GM19468 (cell line): Measurements from ENCODE around the gene ATP6V0A1.
"Not testable (repeated sequence)": the region's sequence is repeated elsewhere in the genome, so short reads cannot be mapped to it uniquely, and the experiment has no call there.

Source experiments
- ATAC-seq: cut with Tn5 transposase; IDR thresholded peaks from one replicate; pipeline ENCODE4 v1.9.1; 2021; ENCODE audit warnings: mild to moderate bottlenecking, moderate library complexity, moderate number of reproducible peaks; ENCODE audit not compliant: unreplicated experiment; ENCODE audit errors: extremely low read depth

ATP6V0A1 gene

DNA sequence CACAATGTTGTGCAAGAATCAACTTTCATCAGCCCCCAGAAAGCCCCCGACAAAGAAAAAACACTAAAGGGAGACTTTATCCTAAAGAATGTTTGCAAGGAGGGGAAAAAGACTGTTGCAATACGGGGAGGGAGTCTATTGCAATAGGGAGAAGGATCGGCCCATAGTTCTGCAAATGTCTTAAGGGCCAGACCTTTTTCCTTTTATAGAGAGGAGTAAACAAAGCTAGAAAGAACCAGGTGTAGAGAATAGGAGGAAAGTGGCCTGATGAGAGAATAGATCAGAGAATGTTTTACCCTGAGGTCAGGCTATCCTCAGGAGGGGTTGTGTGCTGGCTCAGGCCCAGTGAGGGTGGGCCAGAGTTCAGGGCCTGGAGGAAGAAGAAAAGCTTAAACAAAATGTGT lies 26.9 kb upstream of the ATP6V0A1 start:
- ATAC-seq, result no peak

DNA sequence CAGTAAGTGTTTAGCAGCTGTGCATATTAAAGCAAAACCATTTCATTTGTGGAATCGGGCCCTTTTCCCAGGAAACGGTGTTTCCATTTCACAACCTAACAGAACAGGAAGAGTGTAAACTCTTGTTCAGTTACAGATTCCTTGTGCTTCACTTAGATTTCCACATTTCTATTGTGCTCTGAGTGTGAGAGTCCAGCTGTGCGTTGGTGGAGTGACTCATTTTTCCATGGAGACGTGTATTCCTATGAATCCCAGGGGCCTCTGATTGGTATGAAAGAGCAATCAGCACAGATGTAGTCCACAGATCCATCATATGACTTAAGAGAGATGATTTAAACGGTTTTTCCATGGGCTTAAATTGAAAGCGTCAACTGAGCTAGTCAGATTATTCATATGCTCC lies 22.3 kb upstream of the ATP6V0A1 start:
- ATAC-seq, result no peak

DNA sequence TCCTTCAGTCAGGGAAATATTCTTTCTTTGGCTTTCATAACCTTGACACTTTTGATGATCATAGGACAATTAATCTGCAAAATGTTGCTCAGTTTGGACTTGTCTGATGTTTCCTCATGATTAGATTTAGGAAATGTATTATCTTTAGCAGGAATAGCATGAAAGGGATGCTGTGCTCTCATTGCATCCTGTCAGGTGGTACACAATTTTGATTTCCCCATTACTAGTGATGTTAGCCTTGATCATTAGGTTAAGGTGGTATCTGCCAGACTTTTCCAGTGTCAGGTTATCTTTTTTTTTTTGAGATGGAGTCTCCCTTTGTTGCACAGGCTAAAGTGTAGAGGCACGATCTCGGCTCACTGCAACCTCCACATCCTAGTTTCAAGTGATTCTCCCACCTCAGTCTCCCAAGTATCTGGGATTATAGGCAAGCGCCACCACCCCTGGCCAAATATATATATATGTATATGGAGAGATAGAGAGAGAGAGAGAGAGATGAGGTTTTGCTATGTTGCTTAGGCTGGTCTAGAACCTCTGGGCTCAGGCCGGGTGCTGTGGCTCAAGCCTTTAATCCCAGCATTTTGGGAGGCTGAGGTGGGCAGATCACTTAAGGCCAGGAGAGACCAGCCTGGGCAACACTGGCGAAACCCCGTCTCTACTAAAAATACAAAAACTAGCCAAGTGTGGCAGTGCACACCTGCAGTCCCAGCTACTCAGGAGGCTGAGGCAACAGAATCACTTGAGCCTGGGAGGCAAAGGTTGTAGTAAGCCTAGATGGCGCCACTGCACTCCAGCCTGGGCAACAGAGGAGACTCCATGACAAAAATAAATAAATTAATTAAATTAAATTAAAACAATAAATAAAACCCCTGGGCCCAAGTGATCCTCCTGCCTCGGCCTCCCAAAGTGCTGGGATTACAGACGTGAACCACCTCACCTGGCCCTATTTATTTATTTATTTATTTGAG lies 19.8 kb upstream of the ATP6V0A1 start:
- ATAC-seq, result no peak

DNA sequence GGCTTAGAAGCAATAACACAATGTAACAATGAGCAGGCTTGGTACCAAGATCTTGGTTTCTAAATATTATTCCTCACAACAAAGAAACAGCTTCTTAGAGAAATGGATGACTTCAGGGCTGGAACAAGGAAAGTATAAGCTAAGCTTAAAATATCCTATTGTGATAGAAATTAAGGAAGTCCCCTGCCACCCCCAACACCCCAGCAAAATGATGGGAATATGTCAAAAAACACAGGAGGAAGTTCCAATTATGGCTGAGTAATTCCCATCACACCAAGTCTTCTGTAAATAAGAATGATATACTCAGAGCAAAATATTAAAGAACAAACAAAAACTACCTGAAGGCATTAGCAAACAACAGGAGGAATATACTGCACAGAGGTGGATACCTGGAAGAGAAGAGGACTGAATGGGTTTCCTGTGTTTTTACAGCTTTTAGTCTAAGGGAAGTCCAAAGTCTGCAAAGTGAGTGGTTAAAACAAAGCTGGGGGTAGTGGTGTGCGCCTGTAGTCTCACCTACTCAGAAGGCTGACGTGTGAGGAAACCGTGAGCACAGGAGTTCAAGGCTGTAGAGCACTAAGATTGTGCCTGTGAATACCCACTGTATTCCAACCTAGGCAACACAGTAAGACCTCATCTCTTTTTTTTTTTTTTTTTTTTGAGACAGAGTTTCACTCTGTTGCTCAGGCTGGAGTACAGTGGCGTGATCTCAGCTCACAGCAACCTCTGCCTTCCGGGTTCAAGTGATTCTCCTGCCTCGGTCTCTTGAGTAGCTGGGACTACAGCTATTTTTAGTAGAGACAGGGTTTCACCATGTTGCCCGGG lies 17.1 kb upstream of the ATP6V0A1 start:
- no peak for ATAC-seq

DNA sequence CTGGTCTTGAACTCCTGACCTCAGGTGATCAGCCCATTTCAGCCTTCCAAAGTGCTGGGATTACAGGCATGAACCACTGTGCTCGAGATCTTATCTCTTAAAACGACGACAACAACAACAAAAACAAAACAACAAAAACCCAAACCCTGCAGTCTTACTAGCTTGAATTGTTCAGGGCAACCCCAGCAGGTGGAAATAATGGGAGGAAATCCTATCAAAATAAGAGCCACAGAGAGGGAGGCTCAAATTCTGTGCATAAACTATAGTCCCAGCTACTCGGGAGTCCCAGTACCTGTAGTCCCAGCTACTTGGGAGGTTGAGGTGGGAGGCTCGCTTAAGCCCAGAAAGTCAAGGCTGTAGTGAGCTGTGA lies 16.5 kb upstream of the ATP6V0A1 start:
- no peak for ATAC-seq

DNA sequence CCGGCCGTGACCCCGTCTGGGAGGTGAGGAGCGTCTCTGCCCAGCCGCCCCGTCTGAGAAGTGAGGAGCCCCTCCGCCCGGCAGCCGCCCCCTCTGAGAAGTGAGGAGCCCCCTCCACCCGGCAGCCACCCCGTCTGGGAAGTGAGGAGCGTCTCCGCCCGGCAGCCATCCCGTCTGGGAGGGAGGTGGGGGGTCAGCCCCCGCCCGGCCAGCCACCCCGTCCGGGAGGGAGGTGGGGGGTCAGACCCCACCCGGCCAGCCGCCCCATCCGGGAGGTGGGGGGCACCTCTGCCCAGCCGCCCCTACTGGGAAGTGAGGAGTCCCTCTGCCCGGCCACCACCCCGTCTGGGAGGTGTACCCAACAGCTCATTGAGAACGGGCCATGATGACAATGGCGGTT lies 9.5 kb upstream of the ATP6V0A1 start:
- not testable (repeated sequence) for ATAC-seq

DNA sequence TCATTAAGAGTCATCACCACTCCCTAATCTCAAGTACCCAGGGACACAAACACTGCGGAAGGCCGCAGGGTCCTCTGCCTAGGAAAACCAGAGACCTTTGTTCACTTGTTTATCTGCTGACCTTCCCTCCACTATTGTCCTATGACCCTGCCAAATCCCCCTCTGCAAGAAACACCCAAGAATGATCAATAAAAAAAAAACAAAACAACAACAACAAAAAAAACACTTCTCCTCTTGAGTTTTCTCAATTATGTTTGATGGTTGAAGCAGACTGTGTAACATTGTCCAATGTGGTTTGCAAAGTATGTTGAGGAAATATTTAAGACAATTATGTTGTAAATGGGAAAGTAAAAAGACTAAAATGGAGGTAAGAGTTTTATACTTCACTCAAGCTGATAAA lies 8.8 kb upstream of the ATP6V0A1 start:
- not testable (repeated sequence) for ATAC-seq

DNA sequence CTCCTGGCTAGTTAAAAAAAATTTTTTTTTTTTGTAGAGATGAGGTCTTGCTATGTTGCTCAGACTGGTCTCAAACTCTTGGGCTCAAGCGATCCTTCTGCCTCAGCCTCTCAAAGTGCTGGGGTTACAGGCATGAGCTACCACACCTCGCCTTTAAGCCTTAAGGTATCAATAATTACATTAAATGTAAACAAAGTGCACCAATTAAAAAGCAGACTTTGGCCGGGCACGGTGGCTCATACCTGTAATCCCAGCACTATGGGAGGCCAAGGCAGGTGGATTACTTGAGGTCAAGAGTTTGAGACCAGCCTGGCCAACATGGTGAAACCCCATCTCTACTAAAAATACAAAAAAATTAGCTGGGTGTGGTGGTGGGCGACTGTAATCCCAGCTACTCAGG lies 7.4 kb upstream of the ATP6V0A1 start:
- not testable (repeated sequence) for ATAC-seq

DNA sequence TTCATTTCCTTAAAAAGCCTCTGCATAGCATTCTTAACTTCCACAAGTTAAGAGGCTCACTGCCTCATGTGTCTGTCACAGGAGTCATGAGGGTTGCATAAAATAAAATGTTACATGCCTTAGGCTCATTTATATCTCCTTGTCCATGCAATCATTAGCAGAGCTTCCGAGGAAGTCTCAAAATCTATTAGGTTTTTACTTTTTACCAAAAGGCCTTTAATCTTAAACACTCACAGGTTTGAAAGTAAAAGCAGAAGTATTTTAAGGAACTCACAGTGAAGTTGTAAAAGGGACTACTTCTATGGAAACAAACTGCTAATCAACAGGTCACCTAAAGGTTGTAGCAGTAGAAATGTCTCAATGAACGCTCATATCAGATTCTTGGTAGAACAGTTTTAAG lies 5.2 kb upstream of the ATP6V0A1 start:
- no peak for ATAC-seq

DNA sequence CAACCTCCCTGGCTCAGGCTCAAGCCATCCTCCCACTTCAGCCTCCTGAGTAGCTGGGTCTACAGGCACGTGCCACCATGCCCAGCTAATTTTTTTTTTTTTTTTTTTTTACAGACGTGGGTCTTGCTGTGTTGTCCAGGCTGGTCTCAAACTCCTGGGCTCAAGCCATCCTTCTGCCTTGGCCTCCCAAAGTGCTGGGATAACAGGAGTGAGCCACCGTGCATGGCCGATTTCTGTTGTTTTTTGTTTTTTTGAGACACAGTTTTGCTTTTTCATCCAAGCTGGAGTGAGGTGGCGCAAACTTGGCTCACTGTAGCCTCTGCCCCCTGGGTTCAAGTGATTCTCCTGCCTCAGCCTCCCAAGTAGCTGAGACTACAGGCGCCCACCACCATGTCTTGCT lies 3.7 kb upstream of the ATP6V0A1 start:
- not testable (repeated sequence) for ATAC-seq

DNA sequence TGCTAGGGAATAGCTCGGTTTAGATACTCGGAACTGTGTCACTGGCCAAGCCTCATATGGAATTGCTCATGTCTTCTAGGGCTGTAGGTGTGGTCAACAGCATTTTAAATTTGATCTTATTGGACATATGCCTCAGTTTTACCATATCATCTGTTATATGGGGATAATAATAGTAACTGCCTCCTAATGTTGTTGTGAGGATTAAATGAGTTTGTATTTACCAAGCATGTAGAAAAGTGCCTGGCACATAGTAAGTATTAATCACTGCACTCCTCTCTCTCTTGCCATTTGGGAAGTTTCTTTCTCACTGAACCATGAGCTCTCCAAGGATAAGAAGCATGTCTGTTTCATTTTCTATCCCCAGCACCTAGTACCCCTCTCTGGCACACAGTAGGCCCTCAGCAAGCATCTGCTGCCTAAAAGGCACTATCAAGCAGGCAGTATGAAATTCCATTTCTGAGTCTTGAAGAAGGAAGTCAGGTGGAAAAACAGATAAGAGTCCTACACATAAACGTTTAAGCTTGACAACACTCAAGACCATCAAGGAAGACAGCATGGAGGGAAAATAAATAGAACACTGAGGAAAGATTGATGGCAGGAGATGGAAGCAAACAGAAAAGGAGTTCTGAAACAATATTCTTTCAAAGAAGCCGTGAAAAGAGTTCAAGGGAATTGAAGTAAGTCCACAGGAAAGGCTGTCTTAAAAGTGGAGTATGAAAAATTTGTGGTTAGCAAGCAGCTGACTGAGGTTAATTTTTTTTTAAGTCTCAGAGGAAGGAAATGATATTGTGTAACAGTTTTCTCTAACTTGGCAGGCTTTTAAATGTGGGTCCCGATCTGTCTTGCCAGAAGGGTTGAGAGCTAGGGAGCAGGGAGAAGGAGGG lies 2.2 kb upstream of the ATP6V0A1 start:
- ATAC-seq, result no peak

DNA sequence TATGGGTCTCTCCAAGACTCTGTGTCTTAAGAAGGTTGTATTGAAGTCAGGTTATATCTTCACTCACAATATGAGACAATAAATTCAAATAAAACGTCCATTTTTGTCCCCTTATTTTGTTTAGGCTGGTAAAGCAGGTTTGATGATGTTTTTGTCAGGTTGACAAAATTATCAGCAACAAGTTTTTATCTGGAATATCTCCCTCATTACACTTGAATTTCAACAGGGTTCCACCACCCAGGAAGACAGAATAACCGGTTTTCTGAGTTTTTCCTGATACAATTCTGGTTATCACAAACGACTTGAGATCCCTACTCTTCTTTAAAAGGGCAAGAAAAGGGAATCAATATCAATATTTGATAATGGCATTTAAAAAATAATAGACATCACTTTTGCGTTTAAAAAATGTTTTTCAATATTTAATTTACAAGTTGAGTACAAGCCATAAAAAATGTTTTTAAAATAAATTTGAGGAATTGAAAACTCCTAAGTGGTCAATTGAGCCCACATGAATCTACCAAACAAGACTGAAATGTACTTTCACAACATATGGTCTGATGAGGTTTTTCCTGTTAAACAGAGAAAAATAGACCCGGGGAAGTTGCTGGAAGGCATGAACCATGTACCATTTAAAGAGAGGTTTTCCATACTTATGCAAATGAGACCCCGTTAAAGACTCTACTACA lies 1.4 kb upstream of the ATP6V0A1 start:
- no peak for ATAC-seq

DNA sequence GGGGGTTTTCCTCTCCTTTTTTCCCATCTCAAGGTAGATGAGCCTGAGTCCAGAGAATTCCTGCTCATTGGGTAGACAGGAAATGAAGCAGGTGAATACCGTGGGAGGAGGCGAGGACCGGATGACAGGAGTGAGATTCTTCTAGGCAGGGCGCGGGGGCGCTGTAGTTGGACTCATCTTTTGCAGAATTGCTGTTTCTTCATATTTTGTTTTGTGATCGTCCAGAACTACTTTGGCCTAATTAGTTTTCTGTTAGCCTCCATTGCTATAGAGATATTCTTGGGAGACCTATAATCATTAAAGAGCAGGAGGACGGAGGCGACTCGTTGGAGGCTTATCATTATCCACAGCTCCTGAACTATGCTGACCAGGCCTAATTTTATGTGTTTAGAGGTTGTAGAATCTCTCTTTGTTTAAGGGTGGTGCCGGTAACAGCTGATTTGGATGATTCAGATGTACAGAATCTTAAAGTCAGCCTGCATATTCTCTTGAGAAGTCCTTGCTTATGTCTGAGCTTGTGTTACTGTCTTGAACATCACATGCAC lies 650 bp downstream of the ATP6V0A1 start:
- no peak for ATAC-seq

DNA sequence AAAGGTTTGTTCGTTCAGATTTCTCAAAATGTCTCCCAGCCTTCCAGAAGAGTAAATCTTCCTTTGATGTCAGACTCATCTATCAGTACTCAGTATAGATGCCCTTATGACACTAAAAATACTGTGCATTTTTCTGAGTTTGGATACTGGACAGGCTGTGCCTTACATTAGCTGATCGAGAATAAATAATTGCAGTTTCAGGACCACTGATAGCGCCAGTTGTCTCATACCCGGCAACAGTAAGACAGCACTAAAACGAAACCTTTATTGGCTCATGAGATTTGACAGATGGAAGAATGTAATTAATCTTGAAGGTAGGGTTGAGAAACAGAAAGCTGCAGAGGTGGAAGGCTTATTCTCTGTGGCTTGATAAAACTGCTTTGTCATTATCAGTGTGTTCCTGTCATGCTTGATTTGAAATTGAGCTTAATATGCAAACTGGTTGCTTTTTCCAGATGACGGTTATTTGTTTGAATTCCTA lies 1.2 kb downstream of the ATP6V0A1 start:
- ATAC-seq, result no peak

DNA sequence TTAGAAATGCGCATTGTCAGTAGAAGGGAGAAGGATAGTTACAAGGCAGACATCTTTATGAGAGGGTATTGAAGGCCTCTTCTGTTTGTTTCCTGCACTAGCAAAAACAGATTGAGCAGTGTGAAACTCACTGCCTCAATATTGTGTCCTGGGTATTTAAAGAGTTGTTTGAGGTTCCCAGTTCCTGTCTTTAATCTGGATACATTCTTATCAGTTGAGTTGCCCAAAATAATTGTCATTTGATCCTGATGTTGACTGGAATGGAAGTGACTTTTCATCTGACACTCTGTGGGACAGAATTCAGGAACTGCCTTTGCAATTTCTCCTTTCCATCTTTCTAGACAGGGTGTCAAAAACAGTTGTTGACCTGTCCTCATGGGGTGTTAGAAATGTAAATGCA lies 1.7 kb downstream of the ATP6V0A1 start:
- no peak for ATAC-seq

DNA sequence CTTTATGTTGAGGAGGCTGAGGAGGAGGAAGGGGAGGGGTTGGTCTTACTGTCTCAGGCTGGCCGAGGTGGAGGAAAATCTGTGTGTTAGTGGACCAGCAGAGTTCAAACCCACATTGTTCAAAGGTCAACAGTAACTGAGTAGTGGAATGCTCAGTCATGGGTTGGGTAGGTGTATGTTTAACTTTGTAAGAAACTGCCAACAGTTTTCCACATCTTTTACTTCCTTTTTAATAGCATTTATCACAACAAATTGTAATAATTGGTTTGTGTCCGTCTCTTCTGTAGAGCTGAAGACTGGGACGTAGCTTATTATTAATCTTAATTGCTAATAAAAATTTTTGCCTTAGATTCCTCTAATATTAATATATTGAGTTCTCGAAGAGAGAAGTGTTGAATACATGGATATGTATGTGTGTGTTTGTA lies 5.3 kb downstream of the ATP6V0A1 start:
- ATAC-seq, result no peak

DNA sequence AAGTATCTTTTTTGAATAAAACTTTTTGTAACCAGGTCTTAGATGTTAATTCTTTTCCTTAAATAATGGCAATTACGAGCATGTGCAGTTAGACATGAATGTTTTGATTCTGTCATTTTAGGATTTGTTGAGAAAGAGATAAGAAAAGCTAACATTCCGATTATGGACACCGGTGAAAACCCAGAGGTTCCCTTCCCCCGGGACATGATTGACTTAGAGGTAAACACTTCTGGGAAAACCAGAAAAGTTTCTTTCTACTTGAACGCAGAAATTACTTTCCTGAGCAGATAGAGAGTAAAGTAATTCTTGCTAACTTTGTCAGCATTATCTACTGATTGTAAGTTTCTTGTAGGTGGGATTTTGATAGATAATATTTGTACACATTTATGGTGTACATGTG lies 9.2 kb downstream of the ATP6V0A1 start:
- no peak for ATAC-seq

DNA sequence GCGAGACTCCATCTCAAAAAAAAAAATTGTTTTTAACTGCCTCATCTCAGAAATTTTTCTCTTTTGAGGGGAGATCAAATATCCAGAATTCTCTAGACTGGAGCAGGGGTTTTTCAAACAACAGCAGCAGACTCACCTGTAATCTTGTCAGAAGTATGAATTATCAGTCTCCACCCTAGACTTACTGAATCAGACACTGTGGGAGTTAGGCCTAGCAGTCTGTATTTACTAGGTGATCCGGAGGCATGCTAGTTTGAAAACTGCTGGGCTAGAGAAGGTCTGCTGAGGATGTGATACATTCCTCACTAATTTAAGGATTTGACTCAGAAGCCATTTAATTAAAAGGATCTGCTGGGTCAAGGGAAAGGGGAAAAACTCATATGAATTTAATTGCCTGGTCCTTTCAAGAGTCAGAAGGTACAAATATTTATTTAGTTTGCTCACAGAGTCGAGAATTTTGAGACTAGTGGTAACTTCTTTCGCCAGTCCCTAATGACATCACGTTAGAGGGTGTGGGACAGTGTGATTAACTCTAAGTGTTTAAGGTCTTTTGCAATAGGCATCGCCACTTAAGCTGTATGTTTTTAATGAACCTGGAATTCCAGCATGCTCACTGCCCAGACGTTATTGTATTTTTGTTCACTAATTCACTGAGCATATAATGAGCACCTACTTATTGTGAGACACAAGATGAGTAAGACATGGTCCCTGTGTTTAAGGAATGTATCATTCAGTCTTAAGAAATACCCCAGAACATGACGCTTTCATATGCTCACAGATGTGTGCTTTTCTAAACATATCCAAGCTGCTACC lies 14.2 kb downstream of the ATP6V0A1 start:
- ATAC-seq, result no peak
